HG02981 (cell line): ENCODE results near the gene NOXRED1.

Experiments used
- ATAC-seq: cut with Tn5 transposase; IDR thresholded peaks from one replicate; pipeline ENCODE4 v1.9.1; 2021; ENCODE audit warnings: mild to moderate bottlenecking, moderate library complexity; ENCODE audit not compliant: unreplicated experiment

The NOXRED1 gene

DNA sequence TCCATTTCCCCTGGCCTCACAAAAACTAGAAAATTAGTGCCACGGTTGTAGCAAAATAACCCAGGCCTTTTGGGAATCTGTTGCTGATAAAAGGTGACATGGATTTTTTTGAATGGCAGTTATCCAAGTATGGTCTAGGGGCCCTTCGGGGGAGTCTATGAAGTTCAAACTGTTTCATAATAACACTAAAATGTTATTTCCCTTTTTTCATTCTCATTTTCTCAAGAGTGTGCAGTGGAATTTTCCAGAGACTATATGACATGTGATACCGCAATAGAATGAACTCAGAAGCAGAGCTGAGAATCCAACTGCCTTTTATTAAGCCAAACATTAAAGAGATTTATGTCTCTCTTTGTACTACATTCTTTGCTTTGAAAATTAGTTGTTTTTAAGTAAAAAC is 75.6 kb downstream of the NOXRED1 start:
- ATAC-seq, result no peak

DNA sequence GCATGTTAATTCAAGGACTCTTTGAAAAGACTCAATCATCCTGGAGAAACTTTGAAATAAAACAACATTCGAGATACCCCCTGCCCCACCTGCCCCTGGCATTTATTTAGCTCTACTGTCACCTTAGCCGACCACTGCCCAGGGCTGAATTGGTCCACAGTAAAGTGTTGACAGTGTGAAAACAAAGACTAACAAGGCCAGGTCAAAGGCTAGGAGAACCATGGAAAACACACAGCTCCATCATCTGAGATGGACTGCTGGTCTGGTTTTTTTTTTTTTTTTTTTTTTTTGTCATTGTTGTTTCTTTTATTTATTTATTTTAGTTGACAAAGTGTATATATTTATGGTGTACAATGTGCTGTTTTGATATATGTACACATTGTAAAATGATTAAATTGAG is 76.8 kb downstream of the NOXRED1 start:
- no peak for ATAC-seq

DNA sequence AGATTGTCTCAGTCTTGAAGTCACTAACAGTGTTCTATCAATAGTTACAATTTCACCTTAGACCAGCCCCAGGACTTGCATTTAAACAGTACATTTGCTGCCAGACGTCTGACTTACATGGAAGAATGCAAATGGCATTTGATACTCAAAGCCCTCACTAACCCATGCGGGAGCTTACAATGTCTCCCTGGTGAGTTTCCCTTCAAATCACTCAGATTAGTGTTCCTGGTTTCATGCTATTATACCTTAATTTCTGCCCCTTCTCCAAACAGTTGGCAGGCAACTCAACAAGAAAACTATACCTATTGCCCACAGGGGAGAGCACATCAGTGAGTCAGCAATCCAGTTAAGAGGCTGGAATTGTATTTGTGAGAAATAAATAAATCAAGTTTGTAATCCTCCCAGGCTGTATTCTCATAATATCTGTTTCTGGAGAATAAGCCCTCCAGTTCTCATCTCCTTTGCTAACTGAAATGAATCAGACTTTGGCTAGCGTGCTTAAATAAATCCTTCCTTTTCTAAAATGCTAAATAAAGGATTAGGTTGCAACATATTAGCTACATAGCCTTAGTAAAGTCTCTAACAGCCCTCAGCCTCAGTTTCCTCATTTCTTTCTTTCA is 78.8 kb downstream of the NOXRED1 start:
- no peak for ATAC-seq
